Heart right ventricle (tissue), 16 donors: Measurements from ENCODE around the gene PREX1. TPM values are rescaled to one million over a fixed set of nuclear protein-coding genes. Genes with fewer than 3 reads are reported as not detected.

Experiments used
- ATAC-seq, 8 donors: fragments of 200-7000 bp; cut with Tn5 transposase; one replicate each; pipeline ENCODE4 v1.9.1; 2020; ENCODE audit warnings: mild to moderate bottlenecking in 8 of 8, moderate library complexity in 8 of 8, moderate number of reproducible peaks in 1 of 8
- DNase-seq, 2 donors: peaks; one replicate each; pipeline ENCODE4 v3.0.0-alpha.2; 2020
- H3K27ac ChIP-seq, 10 donors: fragments of 200-600 bp; sonication (generic) in 2 of 10; one replicate each; pipeline versions ENCODE4 v1.5.0 to v1.8.0; 2020 to 2022; ENCODE audit warnings: mild to moderate bottlenecking in 3 of 10
- H3K27me3 ChIP-seq, 7 donors: fragments of 200-600 bp; one replicate each; pipeline ENCODE4 v1.8.0; 2021 to 2022; ENCODE audit warnings: mild to moderate bottlenecking in 2 of 7
- H3K36me3 ChIP-seq, 9 donors: fragments of 200-600 bp; sonication (generic) in 1 of 9; one replicate each; pipeline versions ENCODE4 v1.5.0 to v1.8.0; 2020 to 2022; ENCODE audit warnings: mild to moderate bottlenecking in 2 of 9
- H3K4me1 ChIP-seq, 9 donors: fragments of 200-600 bp; sonication (generic) in 1 of 9; one replicate each; pipeline versions ENCODE4 v1.5.0 to v1.8.0; 2020 to 2022; ENCODE audit warnings: mild to moderate bottlenecking in 4 of 9
- H3K4me3 ChIP-seq, 10 donors: fragments of 200-600 bp; sonication (generic) in 2 of 10; one replicate each; pipeline versions ENCODE4 v1.5.0 to v1.8.0; 2020 to 2022; ENCODE audit warnings: mild to moderate bottlenecking in 7 of 10, moderate library complexity in 2 of 10
- H3K9me3 ChIP-seq, 11 donors: fragments of 200-600 bp in 10 of 11; sonication (generic) in 2 of 11; one replicate each; pipeline versions ENCODE4 v1.5.0 to v1.8.0; 2013 to 2022; ENCODE audit warnings: mild to moderate bottlenecking in 2 of 11, control low read depth in 1 of 11, moderate library complexity in 1 of 11
- CTCF ChIP-seq, 9 donors: fragments of 200-600 bp; sonication (generic) in 2 of 9; IDR thresholded peaks; one replicate each; pipeline versions ENCODE4 v1.5.0 to v1.8.0; 2021 to 2022; ENCODE audit warnings: antibody characterized with exemption in 9 of 9, mild to moderate bottlenecking in 5 of 9, moderate library complexity in 1 of 9
- WGBS, 2 donors: extraction: QIAGEN DNeasy Blood & Tissue Kit; methylation state at CpG; one replicate each; pipeline ENCODE4 v1.1.7; 2013; ENCODE audit warnings: inconsistent platforms in 1 of 2; 5-methylcytosine and 5-hydroxymethylcytosine counted together
- intact Hi-C, 10 donors: fragments of 100-400 bp; cut with DNase I; formaldehyde crosslinking; loops; one replicate each; pipeline versions ENCODE4 v1.11.1 to v1.14.2; 2022
- polyA plus RNA-seq, 2 donors: library from polyadenylated mRNA; stranded (reverse); fragments of 200-250 nt; gene quantifications; one replicate each; pipeline ENCODE4 v1.2.3, GENCODE V29; 2013
- total RNA-seq, 10 donors: library from RNA; stranded (reverse); fragmentation: NEBNext Ultra II Directional in 3 of 10; extraction: Animal tissue kit (Norgen Biotek cat#: 25700) in 3 of 10; gene quantifications; one replicate each; pipeline versions ENCODE4 v1.2.1 to v1.2.4, GENCODE V29; 2021 to 2023
- donor health status: Arrhythmogenic right ventricular cardiomyopathy.
- donor health status: ischemic (EF 13 %, LVEDD 7.1; RV severe dilation, severe dysfunction).
- donor health status: healthy with polysubstance abuse.
- donor health status: DM: no; HTN: yes; CAD: no.
- donor health status: DM: no; HTN: no; CAD: no.
- donor health status: ischemic (EF 25% LVEDD 6.9; RV normal size, moderate dysfunction).
- donor health status: ischemic (EF 25% LVEDD 5.7; RV mildly dilated, moderate dysfunction).
- donor health status: healthy.
- donor health status: DM: yes; HTN: yes; CAD: no.
- donor health status: Ischemic cardiomyopathy.
- donor health status: ischemic (EF 35%, LVEDD 5.7; RV mildly dilated, moderate dysfunction).
- donor health status: nonischemic (EF 11% LVEDD 7.7; RV severe dilation, severe dysfunction).
- donor health status: DM: yes; HTN: yes; CAD: no.
- donor health status: PGD.
- donor health status: ischemic (EF 29% LVEDD 5.4; RV normal size, mild dysfunction).
- donor health status: nonischemic (EF 23%, LVEDD 6.1; RV moderate dilation, normal function).

The PREX1 gene
- total and polyA plus RNA-seq, 12 donors: 4.6 to 23.4 (median 8.8) TPM

- H3K4me1 ChIP-seq: peaks cover 0 to 100% (median 10%) of the 10 kb centered on the region in 9 donors
- WGBS, 2 donors: 92 to 93% methylated on average over 7 of the region's 7 CpGs
- H3K36me3 ChIP-seq: peaks cover 0 to 40% (median 0%) of the 10 kb centered on the region in 9 donors
- H3K27me3 ChIP-seq: no peaks in the 10 kb centered on the region
- H3K27ac ChIP-seq: peak overlapping the region in 2 of 10 donors; percentile 8 to 97
- no peak overlapping the region for H3K4me3 ChIP-seq
- intact Hi-C loops: loop anchor here in 1 of 10 donors (5.0 kb wide), 1 partner anchor 51 kb away; no protein-coding TSS in a partner anchor
- H3K9me3 ChIP-seq: no peaks in the 10 kb centered on the region
- ATAC-seq (no peak), DNase-seq (no peak)
- no peak for TF ChIP-seq CTCF (IDR thresholded peaks at IDR 0.05)
Measured at GRCh38 chr20:48818031-48818370, 9.8 kb downstream of the PREX1 start.

GRCh38 chr20:48817367-48818030 is 10.3 kb downstream of the PREX1 start:
- H3K4me3 ChIP-seq: no peak overlapping the region
- DNase-seq: no peak
- no peak for TF ChIP-seq CTCF (IDR thresholded peaks at IDR 0.05)
- H3K4me1 ChIP-seq: peaks cover 0 to 100% (median 13%) of the 10 kb centered on the region in 9 donors
- H3K36me3 ChIP-seq: peaks cover 0 to 45% (median 0%) of the 10 kb centered on the region in 9 donors
- 82 to 85% methylated on average over 4 of the region's 4 CpGs for WGBS, 2 donors
- peak overlapping the region in 1 of 10 donors; percentile 11 for H3K27ac ChIP-seq
- H3K9me3 ChIP-seq: no peaks in the 10 kb centered on the region
- no peaks in the 10 kb centered on the region for H3K27me3 ChIP-seq
- ATAC-seq: no peak
- intact Hi-C loops: loop anchor here in 1 of 10 donors (5.0 kb wide), 1 partner anchor 50 kb away; no protein-coding TSS in a partner anchor

DNA sequence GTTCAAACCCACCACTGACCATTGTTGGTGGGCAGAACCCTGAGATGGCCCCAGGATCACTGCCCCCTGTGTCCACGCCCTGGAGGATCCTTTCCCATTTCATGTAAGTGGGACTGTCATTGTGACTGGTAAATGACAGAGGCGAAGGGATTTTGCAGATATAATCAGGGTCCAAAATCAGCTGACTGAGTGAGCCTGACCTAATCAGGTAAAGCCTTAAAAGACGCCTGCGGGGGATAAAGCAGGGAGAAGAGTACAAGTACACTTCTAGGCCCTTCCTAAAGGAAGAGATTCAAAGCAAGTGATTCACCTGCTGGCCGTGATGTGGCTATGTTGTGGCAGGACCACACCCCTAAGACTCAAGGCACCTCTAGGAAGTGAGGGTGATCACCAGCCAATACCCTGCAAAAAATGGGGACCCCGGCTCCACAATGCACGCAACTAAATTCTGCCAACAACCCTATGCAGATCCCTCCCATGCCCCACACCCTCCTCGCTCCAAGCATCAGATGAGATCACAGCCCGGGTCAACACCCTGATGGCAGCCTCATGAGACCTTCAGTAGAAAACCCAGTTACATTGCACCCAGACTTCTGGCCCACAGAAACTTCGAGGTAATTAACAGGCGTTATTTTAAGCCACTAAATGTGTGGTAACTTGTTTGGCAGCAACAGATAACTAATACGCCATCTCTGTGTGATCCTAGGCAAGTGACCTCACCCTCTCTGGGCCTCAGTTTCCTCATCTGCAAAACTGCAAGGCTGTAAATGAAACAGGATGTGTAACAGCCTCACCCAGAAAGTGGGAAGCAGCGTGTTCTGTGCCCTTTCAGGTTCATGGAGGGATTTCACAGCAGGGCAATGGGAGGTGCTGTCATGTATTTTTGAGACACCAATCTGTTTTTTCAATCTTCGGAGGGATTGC is 11.3 kb downstream of the PREX1 start:
- intact Hi-C loops: loop anchor here in 1 of 10 donors (5.0 kb wide), 1 partner anchor 49 kb away; no protein-coding TSS in a partner anchor
- DNase-seq: no peak
- H3K36me3 ChIP-seq: peaks cover 0 to 40% (median 0%) of the 10 kb centered on the region in 9 donors
- no peaks in the 10 kb centered on the region for H3K9me3 ChIP-seq
- no peaks in the 10 kb centered on the region for H3K27me3 ChIP-seq
- no peak overlapping the region for H3K4me3 ChIP-seq
- WGBS, 2 donors: 92 to 93% methylated on average over 14 of the region's 14 CpGs
- TF ChIP-seq CTCF (IDR thresholded peaks at IDR 0.05): no peak
- H3K27ac ChIP-seq: peak overlapping the region in 1 of 10 donors; percentile 11
- peaks cover 0 to 94% (median 13%) of the 10 kb centered on the region in 9 donors for H3K4me1 ChIP-seq
- ATAC-seq: no peak

DNA sequence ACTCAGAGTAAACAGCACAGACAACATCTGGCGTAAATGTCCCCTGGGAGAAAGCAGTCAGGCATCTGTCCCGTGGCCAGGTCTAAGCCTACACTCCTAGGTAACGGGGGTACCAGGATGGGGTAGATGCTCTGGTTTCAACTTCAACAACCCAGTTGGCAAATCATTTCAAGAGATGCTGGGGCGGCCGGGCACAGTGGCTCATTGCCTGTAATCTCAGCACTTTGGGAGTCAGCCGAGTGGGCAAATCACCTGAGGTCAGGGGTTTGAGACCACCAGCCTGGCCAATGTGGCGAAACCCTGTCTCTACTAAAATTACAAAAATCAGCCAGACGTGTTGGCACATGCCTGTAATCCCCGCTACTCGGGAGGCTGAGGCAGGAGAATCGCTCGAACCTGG is 12.3 kb downstream of the PREX1 start:
- no peak overlapping the region for H3K27ac ChIP-seq
- no peaks in the 10 kb centered on the region for H3K27me3 ChIP-seq
- no peak for DNase-seq
- intact Hi-C loops: loop anchor here in 1 of 10 donors (5.0 kb wide), 1 partner anchor 48 kb away; no protein-coding TSS in a partner anchor
- ATAC-seq: no peak
- H3K4me3 ChIP-seq: no peak overlapping the region
- peaks cover 0 to 31% (median 0%) of the 10 kb centered on the region in 9 donors for H3K36me3 ChIP-seq
- no peaks in the 10 kb centered on the region for H3K9me3 ChIP-seq
- peaks cover 0 to 94% (median 13%) of the 10 kb centered on the region in 9 donors for H3K4me1 ChIP-seq
- WGBS, 2 donors: 91 to 93% methylated on average over 12 of the region's 12 CpGs
- no peak for TF ChIP-seq CTCF (IDR thresholded peaks at IDR 0.05)
